Endothelial cell of umbilical vein (primary cell): ENCODE measurements around the gene LRP1B. TPM values are rescaled to one million over a fixed set of nuclear protein-coding genes. Genes with fewer than 3 reads are reported as not detected.

ENCODE experiments used
- BruUV-seq: library from RNA; stranded (reverse); fragments of 400-500 nt; replicated peaks from 2 replicates; lab custom pipeline; 2021; lab: Mats Ljungman, UMichigan
- CTCF ChIA-PET: fragments of 300-600, 350-600 bp; sonication (Branson Sonifier 250); formaldehyde crosslinking; loops from one replicate; lab custom pipeline; 2021; ENCODE audit warnings: antibody characterized with exemption, inconsistent platforms; lab: Charles Lee
- POLR2A ChIA-PET: fragments of 300-600, 350-600 bp; sonication (Branson Sonifier 250); formaldehyde crosslinking; loops from one replicate; lab custom pipeline; 2021; ENCODE audit warnings: antibody characterized with exemption, inconsistent platforms; lab: Charles Lee
- DNase-seq: peaks from one replicate; pipeline ENCODE4 v3.0.0-alpha.2; 2011; ENCODE audit warnings: low read depth, low spot score
- FAIRE-seq: peaks from 2 replicates; lab custom pipeline; 2011; peaks lifted over from hg19 to GRCh38; lab: Jason Lieb, UNC
- H2AFZ ChIP-seq: 2 replicates; pipeline ENCODE4 v1.6.0; 2012; ENCODE audit warnings: low read depth, low read length, control low read depth, inconsistent platforms
- H3K27ac ChIP-seq: 2 replicates; pipeline ENCODE4 v1.5.1; 2011; ENCODE audit warnings: low read depth, mild to moderate bottlenecking, control low read depth, low read length, moderate library complexity; ENCODE audit not compliant: insufficient read depth
- H3K27me3 ChIP-seq, 2 experiments: 2 replicates each; pipeline versions ENCODE4 v1.6.0 to v1.6.1; 2011; ENCODE audit warnings: low read length in 2 of 2, mixed read lengths in 1 of 2; ENCODE audit not compliant: control insufficient read depth in 2 of 2, insufficient read depth in 2 of 2
- H3K36me3 ChIP-seq, 2 experiments: 2 replicates in 1 of 2; 3 replicates in 1 of 2; pipeline ENCODE4 v1.5.1; 2011; ENCODE audit warnings: low read length in 2 of 2, mild to moderate bottlenecking in 1 of 2, moderate library complexity in 1 of 2; ENCODE audit not compliant: control insufficient read depth in 2 of 2, insufficient read depth in 2 of 2; ENCODE audit errors: extremely low read depth in 1 of 2
- H3K4me1 ChIP-seq: 3 replicates; pipeline ENCODE4 v1.5.1; 2011; ENCODE audit warnings: mild to moderate bottlenecking, low read length; ENCODE audit not compliant: control insufficient read depth, insufficient read depth; ENCODE audit errors: extremely low read depth
- H3K4me2 ChIP-seq: 2 replicates; pipeline ENCODE4 v1.6.1; 2011; ENCODE audit warnings: low read length, control low read depth, mixed read lengths; ENCODE audit not compliant: insufficient read depth
- H3K4me3 ChIP-seq, 3 experiments: fragments of 200-600 bp in 1 of 3; sonication (generic), shearing (Covaris generic) in 1 of 3; replicated peaks in 1 of 3; 2 replicates each; pipeline ENCODE4 v1.5.1; 2011 to 2016; ENCODE audit warnings: control low read depth in 3 of 3, low read length in 3 of 3, mild to moderate bottlenecking in 2 of 3, inconsistent platforms in 1 of 3, low read depth in 1 of 3, moderate library complexity in 1 of 3; ENCODE audit not compliant: insufficient read depth in 1 of 3
- H3K79me2 ChIP-seq: 2 replicates; pipeline ENCODE4 v1.6.0; 2012; ENCODE audit warnings: low read length, inconsistent platforms; ENCODE audit not compliant: control insufficient read depth, insufficient read depth
- H3K9ac ChIP-seq: replicated peaks from 2 replicates; pipeline ENCODE3; 2011; ENCODE audit warnings: low read length, control low read depth; ENCODE audit not compliant: insufficient read depth; ENCODE audit errors: extremely low read depth
- H3K9me1 ChIP-seq: replicated peaks from 3 replicates; pipeline ENCODE4 v1.6.0; 2011; ENCODE audit warnings: mild to moderate bottlenecking, low read length; ENCODE audit not compliant: control insufficient read depth, insufficient read depth; ENCODE audit errors: extremely low read depth
- H3K9me3 ChIP-seq: replicated peaks from 2 replicates; pipeline ENCODE4 v1.5.1; 2012; ENCODE audit warnings: low read length, inconsistent platforms; ENCODE audit not compliant: control insufficient read depth, insufficient read depth
- H4K20me1 ChIP-seq: replicated peaks from 2 replicates; pipeline ENCODE3; 2011; ENCODE audit warnings: mild to moderate bottlenecking, low read length; ENCODE audit not compliant: control insufficient read depth, insufficient read depth; ENCODE audit errors: extremely low read depth
- CTCF ChIP-seq, 2 donors: IDR thresholded peaks; 1 replicate in 1 of 2; 2 replicates in 1 of 2; pipeline ENCODE4 v1.5.1; 2011; ENCODE audit warnings: low read length in 2 of 2, mild to moderate bottlenecking in 2 of 2, moderate library complexity in 2 of 2, control low read depth in 1 of 2, inconsistent platforms in 1 of 2, low read depth in 1 of 2; ENCODE audit not compliant: insufficient read depth in 1 of 2; ENCODE audit errors: extremely low read depth in 1 of 2
- EZH2 ChIP-seq: IDR thresholded peaks from 2 replicates; pipeline ENCODE4 v1.6.1; 2012; ENCODE audit warnings: borderline replicate concordance, low read depth, mild to moderate bottlenecking, moderate library complexity, low read length, inconsistent platforms; ENCODE audit not compliant: severe bottlenecking
- FOS ChIP-seq: IDR thresholded peaks from 2 replicates; pipeline ENCODE4 v1.6.1; 2011; ENCODE audit warnings: mild to moderate bottlenecking, low read length, moderate library complexity, borderline replicate concordance; ENCODE audit not compliant: insufficient read depth
- GATA2 ChIP-seq: IDR thresholded peaks from 2 replicates; pipeline ENCODE4 v1.7.0; 2011; ENCODE audit warnings: low read depth, mild to moderate bottlenecking, moderate library complexity, mixed read lengths, low read length; ENCODE audit not compliant: insufficient read length, insufficient read depth
- JUN ChIP-seq: IDR thresholded peaks from 2 replicates; pipeline ENCODE4 v1.6.1; 2011; ENCODE audit warnings: borderline replicate concordance, low read depth; ENCODE audit not compliant: insufficient read length, insufficient read depth
- MAX ChIP-seq: IDR thresholded peaks from 2 replicates; pipeline ENCODE4 v1.6.1; 2011; ENCODE audit not compliant: insufficient read depth, insufficient read length
- MYC ChIP-seq: IDR thresholded peaks from one replicate; pipeline ENCODE4 v1.6.1; 2011; ENCODE audit warnings: mild to moderate bottlenecking, low read depth, low read length
- POLR2A ChIP-seq: IDR thresholded peaks from 2 replicates; pipeline ENCODE4 v1.6.1; 2012; ENCODE audit warnings: low read depth, mild to moderate bottlenecking, control low read depth, low read length
- POLR2AphosphoS5 ChIP-seq: IDR thresholded peaks from 2 replicates; pipeline ENCODE4 v1.6.1; 2012; ENCODE audit warnings: low read depth, mild to moderate bottlenecking, control low read depth, low read length, moderate library complexity; ENCODE audit not compliant: insufficient read depth
- dilution Hi-C: fragments of 300-500 bp; cut with MboI; formaldehyde crosslinking; loops from one replicate; pipeline ENCODE4 v1.15.0; 2019; ENCODE audit warnings: low sequenced_read_pairs; ENCODE audit not compliant: extremely low pct_ligation_motif_present
- intact Hi-C: fragments of 100-400 bp; cut with micrococcal nuclease; formaldehyde crosslinking; loops from one replicate; pipeline ENCODE4 v1.10.0; 2022
- polyA plus RNA-seq, 4 experiments: library from polyadenylated mRNA; depleted of rRNA in 3 of 4; stranded (reverse) in 3 of 4; unstranded in 1 of 4; fragments of >200 nt; gene quantifications; 2 replicates each; pipeline versions ENCODE4 v1.2.1 to v1.2.3, GENCODE V29; 2011 to 2012; ENCODE audit warnings: missing spikeins in 1 of 4
- total RNA-seq: library from RNA; stranded (reverse); gene quantifications from 2 replicates; pipeline ENCODE4 v1.2.3, GENCODE V29; 2021

LRP1B gene
- total and polyA plus RNA-seq, 2 donors (not counting 3 experiments of a cell fraction or from before 2014, with no cell fraction given) = 0.03 to 0.07 TPM

DNA sequence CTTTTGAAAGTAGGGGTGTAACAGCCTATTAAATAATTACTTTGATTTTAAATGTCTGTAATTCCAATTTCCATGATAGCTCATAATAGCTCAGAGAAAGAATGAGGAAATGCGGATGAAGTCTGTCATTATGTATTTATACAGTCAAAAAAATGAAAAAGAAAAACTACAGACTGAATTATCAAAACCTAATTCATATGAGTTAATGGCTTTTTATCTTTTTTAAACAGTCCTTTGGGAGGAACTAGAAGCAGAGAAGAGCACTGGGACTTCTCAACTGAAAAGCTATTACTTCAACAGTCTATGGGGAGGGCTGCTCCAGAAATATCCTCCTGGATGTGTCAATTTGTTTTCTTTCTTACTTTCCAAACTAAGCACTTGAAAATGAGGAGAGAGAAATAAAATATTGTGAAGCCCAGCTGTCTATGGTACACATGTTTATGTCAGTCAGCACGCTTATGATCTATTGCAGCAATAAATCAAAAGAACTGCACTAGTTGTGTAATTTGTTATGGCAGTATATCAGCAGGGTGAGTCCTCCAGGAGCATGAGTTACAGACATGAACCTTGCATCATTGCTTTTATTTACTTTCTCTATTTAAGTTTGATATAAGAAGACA is 1550.2 kb downstream of the LRP1B start:
- POLR2A ChIA-PET = no interaction called here
- Histone ChIP-seq H3K4me3 (no peak overlapping the region), H3K4me1 (no peaks in the 10 kb centered on the region), H4K20me1 (no peaks in the 10 kb centered on the region), H3K4me2 (no peak overlapping the region), H3K9me3 (no peaks in the 10 kb centered on the region), H3K9ac (no peak overlapping the region), H3K36me3 (no peaks in the 10 kb centered on the region), H3K27ac (no peak overlapping the region), H3K27me3 (no peaks in the 10 kb centered on the region), H2AFZ (no peak overlapping the region), H3K79me2 (no peaks in the 10 kb centered on the region), H3K9me1 (no peaks in the 10 kb centered on the region)
- intact Hi-C loops = no loop called here
- no peak for FAIRE-seq
- TF ChIP-seq CTCF (IDR thresholded peaks at IDR 0.05; ENCODE audit: extremely low read depth in 1 of 2, insufficient read depth in 1 of 2, low read depth in 1 of 2, low read length in 2 of 2) (no peak), POLR2A (no peak), FOS (no peak), GATA2 (no peak), EZH2 (no peak), JUN (no peak), POLR2AphosphoS5 (no peak), MAX (no peak), MYC (no peak)
- CTCF ChIA-PET = no interaction called here
- no peak for DNase-seq
- dilution Hi-C loops = no loop called here
- no TSS peak for BruUV-seq
